Activated T-cell treated with anti-CD3 and anti-CD28 coated beads, Interleukin-2, amount 50 U/mL, for 72 hours (primary cell): Measurements from ENCODE around the gene EPHB4. TPM values are rescaled to one million over a fixed set of nuclear protein-coding genes. Genes with fewer than 3 reads are reported as not detected.
"Not testable (repeated sequence)": the region's sequence is repeated elsewhere in the genome, so short reads cannot be mapped to it uniquely, and the experiment has no call there.

Experiments
- ATAC-seq, 2 donors: fragments of 150-1000 bp; cut with Tn5 transposase; replicated peaks in 1 of 2; 2 replicates each; pipeline ENCODE4 v1.10.0; 2021; ENCODE audit warnings: moderate library complexity in 2 of 2, mild to moderate bottlenecking in 1 of 2
- DNase-seq, 2 donors: peaks; one replicate each; pipeline ENCODE4 v3.0.0; 2021 to 2022; ENCODE audit warnings: mixed read lengths in 1 of 2
- H3K27ac Mint-ChIP-seq: one replicate; pipeline ENCODE4 v1.8.0; 2022; ENCODE audit warnings: mild to moderate bottlenecking, moderate library complexity, mixed read lengths
- H3K27me3 Mint-ChIP-seq: one replicate; pipeline ENCODE4 v1.8.0; 2022; ENCODE audit warnings: low read depth, mixed read lengths
- H3K36me3 Mint-ChIP-seq, 2 donors: one replicate each; pipeline ENCODE4 v1.8.0; 2022; ENCODE audit warnings: mixed read lengths in 2 of 2, mild to moderate bottlenecking in 1 of 2; ENCODE audit not compliant: insufficient read depth in 2 of 2
- H3K4me1 Mint-ChIP-seq: one replicate; pipeline ENCODE4 v1.8.0; 2022; ENCODE audit warnings: low read depth, mixed read lengths
- H3K4me3 Mint-ChIP-seq, 2 donors: one replicate each; pipeline ENCODE4 v1.8.0; 2022; ENCODE audit warnings: mild to moderate bottlenecking in 2 of 2, mixed read lengths in 2 of 2, moderate library complexity in 2 of 2
- H3K9me3 Mint-ChIP-seq, 2 donors: one replicate each; pipeline ENCODE4 v1.8.0; 2022; ENCODE audit warnings: mixed read lengths in 2 of 2
- total RNA-seq, 2 donors: library from RNA; stranded (reverse); gene quantifications; one replicate each; pipeline ENCODE4 v1.2.3, GENCODE V29; 2022

EPHB4 gene
- total RNA-seq, 2 donors from 2014 or later = 2.4 to 3.4 TPM

DNA sequence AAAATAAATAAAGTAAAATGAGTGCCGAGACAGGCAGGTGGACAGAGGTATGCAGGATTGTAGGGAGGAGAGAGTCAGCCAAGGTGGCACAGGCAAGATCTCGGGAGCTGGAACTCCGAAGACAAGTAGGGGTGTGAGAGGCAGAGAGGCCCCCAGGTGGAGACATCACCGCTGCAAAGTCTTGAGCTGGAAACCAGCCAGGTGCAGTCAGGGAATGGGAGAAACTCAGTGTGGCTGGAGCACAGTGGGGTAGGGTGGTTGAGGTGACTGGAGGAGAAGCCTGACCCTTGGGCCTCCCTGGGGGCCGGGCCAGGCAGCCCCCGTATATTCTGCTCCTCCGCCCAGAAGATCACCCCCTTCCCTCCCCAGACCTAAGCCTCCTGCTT is 4.2 kb downstream of the EPHB4 start:
- Mint-ChIP-seq H3K4me1 (peaks cover 16% of the 10 kb centered on the region), H3K4me3 (no peak overlapping the region), H3K36me3 (peaks cover 3% of the 10 kb centered on the region in 2 donors), H3K9me3 (no peaks in the 10 kb centered on the region), H3K27me3 (peaks cover 26% of the 10 kb centered on the region), H3K27ac (no peak overlapping the region)
- ATAC-seq = no peak
- DNase-seq = no peak

DNA sequence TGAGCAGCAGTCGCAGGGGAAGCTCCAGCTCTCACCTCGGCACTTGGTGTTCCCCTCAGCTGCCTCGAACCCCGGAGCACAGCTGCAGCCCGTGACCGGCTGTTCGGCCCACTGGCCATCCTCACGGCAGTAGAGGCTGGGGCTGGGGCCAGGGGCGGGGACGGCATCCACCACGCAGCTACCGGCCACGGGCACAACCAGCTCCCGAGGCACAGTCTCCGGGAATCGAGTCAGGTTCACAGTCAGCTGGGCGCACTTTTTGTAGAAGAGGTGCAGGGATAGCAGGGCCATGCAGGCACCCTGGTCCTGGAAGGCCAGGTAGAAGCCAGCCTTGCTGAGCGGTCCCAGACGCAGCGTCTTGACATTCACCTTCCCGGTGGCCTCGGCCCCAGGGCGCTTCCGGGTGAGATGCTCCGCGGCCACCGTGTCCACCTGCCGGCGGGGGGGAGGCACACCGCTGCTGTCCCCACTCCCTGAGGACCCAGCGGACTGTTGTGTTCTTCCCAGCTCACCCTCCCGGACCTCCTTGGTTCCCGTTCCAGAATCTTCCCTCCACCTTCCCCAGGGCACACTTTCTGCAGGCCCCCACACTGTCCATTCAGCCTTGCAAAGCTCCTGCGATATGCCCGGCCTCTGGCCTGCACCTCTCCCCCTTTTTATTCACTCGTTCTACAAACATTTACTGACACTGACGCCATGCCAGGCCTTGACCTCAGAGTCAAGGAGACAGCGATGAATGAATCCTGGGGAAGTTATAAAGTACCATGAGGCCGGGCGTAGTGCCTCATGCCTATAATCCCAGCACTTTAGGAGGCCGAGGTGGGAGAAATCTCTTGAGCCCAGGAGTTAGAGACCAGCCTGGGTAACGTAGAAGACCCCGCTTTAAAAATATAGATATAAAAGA is 4.8 kb downstream of the EPHB4 start:
- peaks cover 20% of the 10 kb centered on the region for H3K27me3 Mint-ChIP-seq
- H3K4me3 Mint-ChIP-seq = no peak overlapping the region
- no peak for DNase-seq
- no peaks in the 10 kb centered on the region for H3K9me3 Mint-ChIP-seq
- H3K4me1 Mint-ChIP-seq = peaks cover 10% of the 10 kb centered on the region
- ATAC-seq = no peak
- H3K27ac Mint-ChIP-seq = no peak overlapping the region
- H3K36me3 Mint-ChIP-seq = peaks cover 0 to 2% of the 10 kb centered on the region in 2 donors

GRCh38 chr7:100819586-100819985 is 7.7 kb downstream of the EPHB4 start:
- Mint-ChIP-seq H3K36me3 (no peaks in the 10 kb centered on the region), H3K4me1 (no peaks in the 10 kb centered on the region), H3K27me3 (no peaks in the 10 kb centered on the region), H3K4me3 (no peak overlapping the region), H3K27ac (no peak overlapping the region), H3K9me3 (no peaks in the 10 kb centered on the region)
- ATAC-seq (no peak), DNase-seq (no peak)

DNA sequence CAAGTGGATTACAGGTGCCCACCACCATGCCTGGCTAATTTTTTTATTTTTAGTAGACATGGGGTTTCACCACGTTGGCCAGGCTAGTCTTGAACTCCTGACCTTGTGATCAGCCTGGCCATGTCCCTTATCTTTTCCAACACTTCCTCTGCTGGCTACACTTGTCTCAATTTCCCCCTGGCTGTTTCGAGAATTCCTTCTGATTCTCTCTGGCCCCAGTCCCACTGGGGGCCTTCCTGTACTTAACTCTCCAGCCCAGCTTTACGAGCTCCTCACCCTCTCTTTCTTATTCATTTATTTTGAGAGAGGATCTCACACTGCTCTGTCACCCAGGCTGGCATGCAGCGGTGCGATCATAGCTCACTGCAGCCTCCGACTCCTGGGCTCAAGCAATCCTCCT is 8.5 kb downstream of the EPHB4 start:
- H3K4me3 Mint-ChIP-seq = no peak overlapping the region
- H3K27ac Mint-ChIP-seq = no peak overlapping the region
- no peaks in the 10 kb centered on the region for H3K27me3 Mint-ChIP-seq
- H3K4me1 Mint-ChIP-seq = no peaks in the 10 kb centered on the region
- H3K9me3 Mint-ChIP-seq = no peaks in the 10 kb centered on the region
- DNase-seq = no peak
- ATAC-seq = no peak
- H3K36me3 Mint-ChIP-seq = no peaks in the 10 kb centered on the region

- H3K9me3 Mint-ChIP-seq = no peaks in the 10 kb centered on the region
- ATAC-seq (no peak), DNase-seq (no peak)
- no peaks in the 10 kb centered on the region for H3K36me3 Mint-ChIP-seq
- no peak overlapping the region for H3K27ac Mint-ChIP-seq
- H3K4me3 Mint-ChIP-seq = no peak overlapping the region
- no peaks in the 10 kb centered on the region for H3K27me3 Mint-ChIP-seq
- no peaks in the 10 kb centered on the region for H3K4me1 Mint-ChIP-seq
Observed at GRCh38 chr7:100818366-100818765, 9.0 kb downstream of the EPHB4 start.

DNA sequence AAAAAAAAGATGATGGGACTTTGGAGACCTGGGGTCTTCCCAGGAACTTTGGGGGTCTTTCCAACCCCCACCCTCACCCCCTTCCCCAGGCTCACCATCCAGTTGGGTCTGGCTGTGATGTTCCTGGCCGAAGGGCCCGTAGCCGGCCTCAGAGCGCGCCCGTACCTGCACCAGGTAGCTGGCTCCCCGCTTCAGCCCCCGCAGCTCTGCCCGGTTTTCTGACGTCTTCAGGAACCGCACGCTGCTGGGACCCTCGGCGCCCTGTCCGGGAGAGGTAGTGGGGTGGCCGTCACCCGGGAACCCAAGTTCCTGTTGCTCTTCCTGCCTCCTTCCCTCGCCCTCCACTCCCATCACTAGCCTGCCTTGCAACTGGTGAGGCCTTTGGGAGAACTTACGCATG is 10.2 kb downstream of the EPHB4 start:
- Mint-ChIP-seq H3K27me3 (no peaks in the 10 kb centered on the region), H3K4me1 (no peaks in the 10 kb centered on the region), H3K36me3 (no peaks in the 10 kb centered on the region), H3K9me3 (no peaks in the 10 kb centered on the region), H3K27ac (no peak overlapping the region), H3K4me3 (no peak overlapping the region)
- DNase-seq (no peak), ATAC-seq (no peak)

GRCh38 chr7:100816515-100816914 is 10.8 kb downstream of the EPHB4 start:
- H3K27ac Mint-ChIP-seq, H3K36me3 Mint-ChIP-seq, ATAC-seq, H3K9me3 Mint-ChIP-seq, H3K4me1 Mint-ChIP-seq, H3K4me3 Mint-ChIP-seq, DNase-seq, H3K27me3 Mint-ChIP-seq: not testable (repeated sequence)

- Mint-ChIP-seq H3K27me3 (no peaks in the 10 kb centered on the region), H3K27ac (no peak overlapping the region), H3K4me1 (no peaks in the 10 kb centered on the region), H3K4me3 (no peak overlapping the region), H3K9me3 (no peaks in the 10 kb centered on the region), H3K36me3 (no peaks in the 10 kb centered on the region)
- no peak for DNase-seq
- ATAC-seq = no peak
Observed at GRCh38 chr7:100812729-100813128, 14.6 kb downstream of the EPHB4 start.

DNA sequence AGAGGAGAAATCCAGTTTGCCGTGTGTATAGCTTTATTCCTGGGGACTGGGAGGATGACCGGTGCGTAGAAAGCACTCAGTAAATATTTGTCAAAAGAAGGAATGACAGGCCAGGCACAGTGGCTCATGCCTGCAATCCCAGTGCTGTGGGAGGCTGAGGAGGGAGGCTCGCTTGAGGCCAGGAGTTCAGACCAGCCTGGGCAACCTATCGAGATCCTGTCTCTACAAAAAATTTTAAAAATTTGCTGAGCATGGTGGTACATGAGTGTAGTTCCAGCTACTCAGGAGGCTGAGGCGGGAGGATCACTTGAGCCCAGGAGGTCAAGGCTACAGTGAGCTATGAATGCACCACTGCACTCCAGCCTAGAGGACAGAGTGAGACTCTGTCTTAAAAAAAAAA is 15.8 kb downstream of the EPHB4 start:
- no peaks in the 10 kb centered on the region for H3K27me3 Mint-ChIP-seq
- ATAC-seq = no peak
- H3K36me3 Mint-ChIP-seq = no peaks in the 10 kb centered on the region

DNA sequence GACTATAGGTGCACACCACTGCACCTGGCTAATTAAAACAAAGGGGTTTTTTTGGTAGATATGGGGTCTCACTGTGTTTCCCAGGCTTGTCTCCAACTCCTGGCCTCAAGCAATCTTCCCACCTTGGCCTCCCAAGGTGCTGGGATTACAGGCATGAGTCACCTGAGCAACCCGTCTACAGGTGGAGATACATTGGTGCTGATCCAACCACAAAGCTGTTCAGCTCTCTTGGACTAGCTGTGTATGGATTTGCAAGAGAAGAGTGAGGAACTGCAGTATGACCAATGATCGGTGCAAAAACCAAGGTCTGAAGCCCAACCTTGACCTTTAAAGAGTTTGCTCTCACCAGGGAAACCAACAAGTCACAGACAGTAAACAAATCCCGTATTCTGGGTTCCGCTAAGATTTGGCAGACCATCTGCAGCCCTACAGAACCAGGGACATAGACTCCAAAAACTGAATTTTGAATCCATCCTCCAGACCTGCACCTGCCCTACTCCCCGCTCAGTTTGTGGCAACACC is 18.9 kb downstream of the EPHB4 start:
- Mint-ChIP-seq H3K9me3 (no peaks in the 10 kb centered on the region), H3K27me3 (no peaks in the 10 kb centered on the region), H3K27ac (no peak overlapping the region), H3K36me3 (no peaks in the 10 kb centered on the region), H3K4me3 (no peak overlapping the region), H3K4me1 (peaks cover 5% of the 10 kb centered on the region)
- DNase-seq (no peak), ATAC-seq (no peak)

More for the DNA sequence above, 15.8 kb downstream of the EPHB4 start:
- no peaks in the 10 kb centered on the region for H3K9me3 Mint-ChIP-seq
- no peak overlapping the region for H3K4me3 Mint-ChIP-seq
- no peak overlapping the region for H3K27ac Mint-ChIP-seq
- no peaks in the 10 kb centered on the region for H3K4me1 Mint-ChIP-seq
- no peak for DNase-seq

GRCh38 chr7:100806883-100807282 is 20.4 kb downstream of the EPHB4 start:
- not testable (repeated sequence) for H3K36me3 Mint-ChIP-seq, H3K4me1 Mint-ChIP-seq, H3K27ac Mint-ChIP-seq, H3K9me3 Mint-ChIP-seq, DNase-seq, ATAC-seq, H3K4me3 Mint-ChIP-seq, H3K27me3 Mint-ChIP-seq

DNA sequence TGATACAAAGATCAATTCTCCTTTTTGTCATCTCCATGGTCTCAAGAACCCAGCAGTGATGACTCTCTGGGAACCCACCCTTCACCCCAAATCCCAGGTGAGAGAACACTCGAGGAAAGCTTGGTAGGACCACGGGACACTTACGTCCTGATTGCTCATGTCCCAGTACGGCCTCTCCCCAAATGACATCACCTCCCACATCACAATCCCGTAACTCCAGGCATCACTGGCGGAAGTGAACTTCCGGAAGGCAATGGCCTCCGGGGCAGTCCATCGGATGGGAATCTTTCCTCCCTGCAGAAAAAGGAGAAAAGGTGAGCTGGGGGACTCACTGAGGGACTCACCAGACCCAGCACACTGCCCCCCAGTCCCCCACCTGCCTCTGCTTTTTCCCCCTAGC is 21.0 kb downstream of the EPHB4 start:
- ATAC-seq = no peak
- Mint-ChIP-seq H3K27me3 (no peaks in the 10 kb centered on the region), H3K9me3 (no peaks in the 10 kb centered on the region), H3K36me3 (no peaks in the 10 kb centered on the region), H3K4me3 (no peak overlapping the region), H3K27ac (no peak overlapping the region), H3K4me1 (peaks cover 7% of the 10 kb centered on the region)
- DNase-seq = no peak

DNA sequence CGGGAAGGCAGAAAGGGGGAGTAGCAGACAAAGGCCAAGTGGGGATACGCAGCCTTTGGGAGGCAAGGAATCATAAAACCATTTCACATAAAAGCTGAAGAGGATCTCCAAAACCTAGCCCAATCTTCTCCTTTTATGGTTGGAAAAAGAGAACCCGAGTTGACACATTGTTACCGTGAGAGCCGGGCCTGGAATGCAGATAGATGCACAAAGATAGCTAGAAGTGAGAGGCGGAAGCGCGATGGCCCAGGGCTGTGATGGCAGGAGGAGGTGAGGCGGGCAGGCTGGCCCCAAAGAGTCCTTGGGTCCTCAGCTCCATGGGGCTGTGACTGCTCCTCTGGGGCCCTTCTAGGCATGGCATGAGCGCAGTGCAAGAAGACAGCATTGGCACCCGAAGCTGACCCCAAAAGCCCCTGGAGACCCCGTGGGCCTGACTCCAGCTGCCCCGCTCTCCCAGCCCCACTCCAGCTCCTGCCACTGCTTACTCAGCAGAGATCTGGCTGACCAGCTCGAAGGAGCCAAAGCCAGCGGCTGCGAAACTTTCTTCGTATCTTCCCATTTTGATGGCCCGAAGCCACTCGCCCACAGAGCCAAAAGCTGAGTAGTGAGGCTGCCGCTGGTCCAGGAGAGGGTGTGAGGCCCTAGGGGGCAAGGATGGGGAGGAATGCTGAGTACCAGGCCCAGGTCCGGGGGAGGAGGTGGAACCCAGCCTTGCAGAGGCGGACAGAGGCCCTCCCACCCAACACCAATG is 22.5 kb downstream of the EPHB4 start:
- Mint-ChIP-seq H3K9me3 (no peaks in the 10 kb centered on the region), H3K36me3 (no peaks in the 10 kb centered on the region), H3K27me3 (peaks cover 7% of the 10 kb centered on the region), H3K4me1 (peaks cover 7% of the 10 kb centered on the region), H3K4me3 (no peak overlapping the region), H3K27ac (no peak overlapping the region)
- ATAC-seq (no peak), DNase-seq (no peak)
